Liver (tissue), 3 donors: Measurements from ENCODE around the gene FREY1.

ENCODE experiments used
- FOXA2 ChIP-seq: IDR thresholded peaks from 2 replicates; pipeline ENCODE4 v1.6.1; 2016; ENCODE audit warnings: antibody characterized with exemption
- JUND ChIP-seq, 2 donors: IDR thresholded peaks; 2 replicates each; pipeline ENCODE4 v1.6.1; 2016; ENCODE audit warnings: antibody characterized with exemption in 2 of 2
- RAD21 ChIP-seq, 2 donors: IDR thresholded peaks; 2 replicates each; pipeline ENCODE4 v1.6.1; 2016; ENCODE audit warnings: antibody characterized with exemption in 2 of 2, mild to moderate bottlenecking in 2 of 2
- YY1 ChIP-seq: IDR thresholded peaks from 2 replicates; pipeline ENCODE4 v1.6.1; 2016; ENCODE audit warnings: antibody characterized with exemption, mild to moderate bottlenecking
- TF ChIP-seq, protein P1 (sequence below): fragments of 150-350 bp; IDR thresholded peaks from 2 replicates; pipeline ENCODE4 v1.5.1; 2017; ENCODE audit warnings: improper control_type of control experiment, low read depth, low read length; ENCODE audit not compliant: missing input control
- donor health status: healthy.
- donor health status: healthy.

DNA sequence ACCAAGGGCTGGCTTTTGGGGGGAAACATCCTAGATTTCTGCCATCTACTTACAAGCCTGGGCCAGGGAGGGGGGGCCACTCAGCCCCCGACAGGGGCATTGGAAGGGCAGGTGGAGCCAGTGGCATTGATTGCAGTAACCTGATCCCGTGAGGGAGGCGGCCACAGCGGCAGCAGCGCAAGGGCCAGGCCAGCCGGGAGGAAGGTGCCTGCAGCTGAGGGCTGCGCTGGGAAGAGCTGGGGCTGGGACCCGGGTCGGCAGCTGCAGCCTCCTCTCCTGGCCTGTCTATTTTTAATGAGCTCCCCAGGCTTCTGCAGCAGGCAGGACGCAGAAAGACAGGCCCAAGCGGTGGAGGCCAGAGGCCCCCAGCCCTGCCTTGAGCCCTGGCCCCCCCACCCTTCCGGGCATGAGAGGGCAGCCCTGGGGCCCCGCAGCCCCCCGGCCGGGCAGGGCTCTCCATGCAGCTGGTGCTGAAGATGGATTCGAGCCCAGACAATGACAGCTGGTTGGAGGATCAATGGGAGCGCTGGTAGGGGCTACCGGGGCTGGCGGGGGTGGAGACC lies 10.6 kb downstream of the FREY1 start:
- TF ChIP-seq, protein P1, sequence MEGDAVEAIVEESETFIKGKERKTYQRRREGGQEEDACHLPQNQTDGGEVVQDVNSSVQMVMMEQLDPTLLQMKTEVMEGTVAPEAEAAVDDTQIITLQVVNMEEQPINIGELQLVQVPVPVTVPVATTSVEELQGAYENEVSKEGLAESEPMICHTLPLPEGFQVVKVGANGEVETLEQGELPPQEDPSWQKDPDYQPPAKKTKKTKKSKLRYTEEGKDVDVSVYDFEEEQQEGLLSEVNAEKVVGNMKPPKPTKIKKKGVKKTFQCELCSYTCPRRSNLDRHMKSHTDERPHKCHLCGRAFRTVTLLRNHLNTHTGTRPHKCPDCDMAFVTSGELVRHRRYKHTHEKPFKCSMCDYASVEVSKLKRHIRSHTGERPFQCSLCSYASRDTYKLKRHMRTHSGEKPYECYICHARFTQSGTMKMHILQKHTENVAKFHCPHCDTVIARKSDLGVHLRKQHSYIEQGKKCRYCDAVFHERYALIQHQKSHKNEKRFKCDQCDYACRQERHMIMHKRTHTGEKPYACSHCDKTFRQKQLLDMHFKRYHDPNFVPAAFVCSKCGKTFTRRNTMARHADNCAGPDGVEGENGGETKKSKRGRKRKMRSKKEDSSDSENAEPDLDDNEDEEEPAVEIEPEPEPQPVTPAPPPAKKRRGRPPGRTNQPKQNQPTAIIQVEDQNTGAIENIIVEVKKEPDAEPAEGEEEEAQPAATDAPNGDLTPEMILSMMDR, result no peak
- TF ChIP-seq FOXA2 (no peak), JUND (IDR thresholded peaks at IDR 0.05) (no peak), YY1 (no peak), RAD21 (IDR thresholded peaks at IDR 0.05) (no peak)
